Activated B cell treated with CpG ODN at 0.5 μM for 24 hours (primary cell): ENCODE results near the gene PTPN14. TPM values are rescaled to one million over a fixed set of nuclear protein-coding genes. Genes with fewer than 3 reads are reported as not detected.

ENCODE experiments used
- ATAC-seq: fragments of 200-7000 bp; cut with Tn5 transposase; one replicate; pipeline ENCODE4 v1.10.0; 2021; ENCODE audit warnings: low read depth, mild to moderate bottlenecking, moderate library complexity
- CTCF ChIA-PET: fragments of 350-600 bp; sonication (Branson Sonifier 250); formaldehyde crosslinking; loops from one replicate; lab custom pipeline; 2021; ENCODE audit warnings: antibody characterized with exemption; lab: Charles Lee
- POLR2A ChIA-PET: fragments of 350-600 bp; sonication (Branson Sonifier 250); formaldehyde crosslinking; loops from one replicate; lab custom pipeline; 2021; ENCODE audit warnings: antibody characterized with exemption; lab: Charles Lee
- DNase-seq: peaks from one replicate; pipeline ENCODE4 v3.0.0; 2022
- H3K27ac Mint-ChIP-seq: one replicate; pipeline ENCODE4 v1.8.0; 2020; ENCODE audit warnings: mixed read lengths
- H3K27me3 Mint-ChIP-seq: one replicate; pipeline ENCODE4 v1.8.0; 2021; ENCODE audit warnings: mixed read lengths
- H3K36me3 Mint-ChIP-seq: one replicate; pipeline ENCODE4 v1.8.0; 2021; ENCODE audit warnings: low read depth, mixed read lengths
- H3K4me1 Mint-ChIP-seq: one replicate; pipeline ENCODE4 v1.8.0; 2021; ENCODE audit warnings: mixed read lengths
- H3K4me3 Mint-ChIP-seq: one replicate; pipeline ENCODE4 v1.8.0; 2020; ENCODE audit warnings: mild to moderate bottlenecking, mixed read lengths
- H3K9me3 Mint-ChIP-seq: one replicate; pipeline ENCODE4 v1.8.0; 2020; ENCODE audit warnings: mixed read lengths
- intact Hi-C: fragments of 100-400 bp; cut with micrococcal nuclease; formaldehyde crosslinking; loops from one replicate; pipeline ENCODE4 v1.15.1; 2024
- total RNA-seq: library from RNA; stranded (reverse); gene quantifications from 2 replicates; pipeline ENCODE4 v1.2.3, GENCODE V29; 2022
- TF ChIP-seq, protein P1 (sequence below): fragments of 200-600 bp; IDR thresholded peaks from one replicate; pipeline ENCODE4 v1.8.0; 2022; ENCODE audit warnings: antibody characterized with exemption, mild to moderate bottlenecking

The PTPN14 gene
- total RNA-seq, 1 donor from 2014 or later = not detected

DNA sequence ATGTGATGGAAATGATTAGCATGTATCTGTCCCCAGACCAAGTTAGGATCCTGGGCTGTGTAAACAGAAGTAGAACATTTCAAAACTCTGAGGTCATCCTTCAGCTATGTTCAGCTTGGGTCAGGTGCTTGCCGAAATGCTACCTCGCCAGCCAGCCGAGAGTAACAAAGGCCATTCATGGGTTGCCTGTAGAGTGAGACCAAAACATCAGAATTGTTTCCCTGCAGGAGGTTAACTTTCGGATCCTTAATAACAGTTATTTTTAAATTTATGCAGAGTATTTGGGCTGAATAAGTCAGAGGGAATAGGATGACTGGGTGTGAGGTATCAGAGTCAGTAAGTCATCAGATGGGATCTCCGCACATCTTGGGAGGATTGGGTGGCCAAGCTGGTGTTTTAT, 234.8 kb downstream of the PTPN14 start:
- H3K36me3 Mint-ChIP-seq = peaks cover 57% of the 10 kb centered on the region
- H3K4me3 Mint-ChIP-seq = no peak overlapping the region
- no peaks in the 10 kb centered on the region for H3K27me3 Mint-ChIP-seq
- no peaks in the 10 kb centered on the region for H3K9me3 Mint-ChIP-seq
- H3K4me1 Mint-ChIP-seq = peaks cover 1% of the 10 kb centered on the region
- TF ChIP-seq, protein P1, sequence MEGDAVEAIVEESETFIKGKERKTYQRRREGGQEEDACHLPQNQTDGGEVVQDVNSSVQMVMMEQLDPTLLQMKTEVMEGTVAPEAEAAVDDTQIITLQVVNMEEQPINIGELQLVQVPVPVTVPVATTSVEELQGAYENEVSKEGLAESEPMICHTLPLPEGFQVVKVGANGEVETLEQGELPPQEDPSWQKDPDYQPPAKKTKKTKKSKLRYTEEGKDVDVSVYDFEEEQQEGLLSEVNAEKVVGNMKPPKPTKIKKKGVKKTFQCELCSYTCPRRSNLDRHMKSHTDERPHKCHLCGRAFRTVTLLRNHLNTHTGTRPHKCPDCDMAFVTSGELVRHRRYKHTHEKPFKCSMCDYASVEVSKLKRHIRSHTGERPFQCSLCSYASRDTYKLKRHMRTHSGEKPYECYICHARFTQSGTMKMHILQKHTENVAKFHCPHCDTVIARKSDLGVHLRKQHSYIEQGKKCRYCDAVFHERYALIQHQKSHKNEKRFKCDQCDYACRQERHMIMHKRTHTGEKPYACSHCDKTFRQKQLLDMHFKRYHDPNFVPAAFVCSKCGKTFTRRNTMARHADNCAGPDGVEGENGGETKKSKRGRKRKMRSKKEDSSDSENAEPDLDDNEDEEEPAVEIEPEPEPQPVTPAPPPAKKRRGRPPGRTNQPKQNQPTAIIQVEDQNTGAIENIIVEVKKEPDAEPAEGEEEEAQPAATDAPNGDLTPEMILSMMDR = no peak
- no peak for DNase-seq
- H3K27ac Mint-ChIP-seq = no peak overlapping the region
- ChIA-PET CTCF (interaction anchor here (4.8 kb wide), 1 partner anchor 14 kb away, joined by 51 read pairs; no protein-coding TSS in a partner anchor), POLR2A (no interaction called here)
- ATAC-seq = no peak
- intact Hi-C loops = no loop called here

DNA sequence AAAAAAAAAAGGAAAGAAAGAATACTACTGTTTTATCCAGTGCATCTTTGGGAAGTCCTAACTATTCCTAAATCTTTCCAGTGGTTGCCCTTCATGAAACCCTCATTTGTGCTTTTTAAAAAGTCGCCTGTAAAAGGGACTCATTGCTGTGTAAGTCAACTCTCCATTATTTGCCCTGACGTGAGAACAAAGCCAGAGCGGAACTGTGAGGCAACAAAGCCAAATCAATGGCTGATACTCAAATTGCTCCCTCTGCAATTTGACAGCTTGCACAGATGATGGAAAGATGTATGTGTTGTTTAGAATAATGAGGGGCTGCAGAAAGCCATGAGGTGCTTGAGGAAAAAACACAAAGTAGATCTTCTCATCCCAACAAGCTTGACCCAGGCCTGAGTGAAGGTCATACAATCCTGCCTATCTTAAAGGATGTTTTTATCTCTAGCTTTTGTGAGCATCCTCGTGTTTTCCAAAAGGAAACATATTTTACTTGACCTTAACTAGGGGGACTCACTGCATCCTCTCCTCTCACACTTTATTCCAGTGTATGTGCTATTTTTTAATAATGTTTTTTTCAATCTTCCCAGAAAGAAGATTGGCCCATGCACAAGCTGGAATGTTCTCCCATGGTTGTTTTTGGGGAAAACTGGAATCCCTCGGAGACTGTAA, 237.1 kb downstream of the PTPN14 start:
- Mint-ChIP-seq H3K4me1 (peaks cover 8% of the 10 kb centered on the region), H3K27me3 (no peaks in the 10 kb centered on the region), H3K27ac (no peak overlapping the region), H3K9me3 (no peaks in the 10 kb centered on the region), H3K4me3 (no peak overlapping the region), H3K36me3 (peaks cover 47% of the 10 kb centered on the region)
- TF ChIP-seq, protein P1 = no peak
- intact Hi-C loops = no loop called here
- no peak for ATAC-seq
- DNase-seq = no peak
- ChIA-PET POLR2A (no interaction called here), CTCF (interaction anchor here (0.8 to 1.8 kb wide), 2 partner anchors 51 to 53 kb away, joined by 3 to 7 read pairs; no protein-coding TSS in a partner anchor)

DNA sequence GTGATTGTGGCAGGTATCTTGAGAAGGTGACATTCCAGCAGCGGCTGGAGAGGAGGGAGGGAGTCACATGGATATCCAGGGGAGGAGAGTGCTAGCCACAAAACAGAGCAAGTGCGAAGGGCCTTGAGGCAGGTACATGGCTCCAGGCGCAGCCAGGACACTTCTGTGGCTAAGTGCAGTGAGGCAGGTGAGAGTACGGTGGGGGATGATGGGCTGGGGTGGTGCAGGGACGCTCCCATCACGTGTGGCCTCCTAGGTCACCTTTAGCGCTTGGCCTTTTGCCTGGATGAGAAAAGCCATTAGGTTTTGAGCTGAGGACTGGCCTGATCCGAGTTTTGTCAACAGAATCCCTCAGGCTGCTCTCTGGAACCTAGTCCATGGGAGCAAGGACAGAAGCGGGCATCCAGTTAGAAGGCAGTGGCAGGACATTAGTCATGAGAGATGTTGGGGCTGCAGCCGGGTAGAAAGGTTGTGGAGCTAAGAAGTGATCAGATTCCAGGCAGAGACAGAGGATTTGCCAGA, 238.8 kb downstream of the PTPN14 start:
- Mint-ChIP-seq H3K4me1 (peaks cover 8% of the 10 kb centered on the region), H3K4me3 (no peak overlapping the region), H3K27me3 (no peaks in the 10 kb centered on the region), H3K36me3 (peaks cover 32% of the 10 kb centered on the region), H3K27ac (no peak overlapping the region), H3K9me3 (no peaks in the 10 kb centered on the region)
- CTCF ChIA-PET = interaction anchor here (0.6 to 2.6 kb wide), 2 partner anchors 16 to 20 kb away, joined by 3 to 9 read pairs; no protein-coding TSS in a partner anchor
- no peak for DNase-seq
- intact Hi-C loops = no loop called here
- no peak for ATAC-seq
- TF ChIP-seq, protein P1 = no peak
- POLR2A ChIA-PET = no interaction called here

DNA sequence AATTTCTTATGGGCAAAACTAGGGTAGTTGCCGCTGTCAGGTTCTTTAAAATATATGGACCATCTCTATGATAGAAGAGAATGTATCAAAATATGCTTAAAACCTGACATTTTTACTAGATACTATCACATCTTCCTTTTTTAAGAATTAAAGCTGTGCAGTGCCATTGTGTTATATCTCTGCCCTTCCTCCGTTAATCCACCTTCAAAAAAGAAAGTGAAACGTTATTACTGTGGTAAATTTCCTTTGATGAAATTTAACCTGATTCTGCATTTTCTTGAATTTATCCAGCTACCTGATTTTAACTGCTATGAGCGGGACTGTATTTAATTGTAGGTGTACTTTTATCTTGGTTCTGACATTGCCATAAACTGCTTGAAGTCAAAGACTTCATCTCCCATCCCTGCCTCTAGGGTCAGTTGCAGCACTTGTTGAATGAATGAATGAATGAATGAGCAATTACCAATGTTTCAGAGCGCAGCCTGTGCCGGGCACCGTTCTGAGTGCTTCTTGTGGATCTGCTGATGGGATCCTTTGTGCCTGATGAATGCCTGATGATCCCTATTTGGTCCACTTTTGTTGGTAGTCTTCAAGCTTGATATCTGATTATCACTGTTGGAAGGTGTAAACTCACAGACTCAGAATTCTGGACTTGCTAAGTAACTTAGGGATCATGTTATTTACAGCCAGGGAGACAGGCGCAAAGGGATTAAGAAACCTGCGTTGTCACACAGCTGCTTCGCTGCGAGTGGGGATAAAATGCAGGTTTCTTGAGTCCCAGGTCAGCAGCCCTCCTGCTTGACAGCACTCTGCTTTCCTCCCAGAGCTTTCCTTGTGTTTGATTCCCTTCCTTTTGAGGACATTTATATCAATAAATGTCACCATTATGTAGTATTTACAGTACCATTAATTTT, 240.4 kb downstream of the PTPN14 start:
- POLR2A ChIA-PET = no interaction called here
- H3K4me3 Mint-ChIP-seq = no peak overlapping the region
- H3K36me3 Mint-ChIP-seq = peaks cover 22% of the 10 kb centered on the region
- TF ChIP-seq, protein P1 = no peak
- H3K4me1 Mint-ChIP-seq = peaks cover 8% of the 10 kb centered on the region
- ATAC-seq (no peak), DNase-seq (no peak)
- no peak overlapping the region for H3K27ac Mint-ChIP-seq
- CTCF ChIA-PET = interaction anchor here (1.0 to 2.6 kb wide), 2 partner anchors 18 to 21 kb away, joined by 5 to 9 read pairs; no protein-coding TSS in a partner anchor
- intact Hi-C loops = no loop called here
- no peaks in the 10 kb centered on the region for H3K27me3 Mint-ChIP-seq
- H3K9me3 Mint-ChIP-seq = no peaks in the 10 kb centered on the region

DNA sequence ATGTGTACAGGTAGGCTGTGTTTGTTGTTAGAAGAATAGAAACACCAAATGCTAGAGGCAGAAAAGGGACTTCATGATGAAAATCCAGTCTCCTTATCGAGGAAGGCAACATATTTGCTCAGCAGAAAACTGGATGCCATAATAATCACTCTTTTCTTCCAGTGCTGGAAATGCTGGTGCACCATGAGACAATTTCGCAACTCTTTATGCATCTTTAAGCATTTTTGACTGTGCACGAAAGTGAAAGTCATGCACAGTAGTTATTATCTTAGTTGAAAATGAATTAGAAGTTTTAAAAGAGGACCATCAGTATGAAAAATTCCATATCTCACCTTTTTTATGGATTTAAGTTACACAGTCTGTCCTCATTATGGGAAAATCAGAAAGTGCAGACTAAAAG, 241.4 kb downstream of the PTPN14 start:
- H3K4me3 Mint-ChIP-seq = no peak overlapping the region
- TF ChIP-seq, protein P1 = no peak
- ATAC-seq = no peak
- no peaks in the 10 kb centered on the region for H3K9me3 Mint-ChIP-seq
- ChIA-PET POLR2A (no interaction called here), CTCF (no interaction called here)
- H3K36me3 Mint-ChIP-seq = peaks cover 15% of the 10 kb centered on the region
- H3K27ac Mint-ChIP-seq = no peak overlapping the region
- H3K4me1 Mint-ChIP-seq = peaks cover 8% of the 10 kb centered on the region
- intact Hi-C loops = no loop called here
- DNase-seq = no peak
- no peaks in the 10 kb centered on the region for H3K27me3 Mint-ChIP-seq
